OCI-LY3 (cell line): ENCODE measurements around the gene LCE1B.
A peak's percentile ranks its signal among the peaks of the same experiment; 100 is the strongest.

ENCODE experiments used
- H2AFZ ChIP-seq: fragments of 200-600, 300-600 bp; shearing (Covaris generic); 2 replicates; pipeline ENCODE4 v1.6.0; 2014; ENCODE audit warnings: antibody characterized with exemption, low read depth, low read length
- H3K27ac ChIP-seq: fragments of 200-600, 300-600 bp; sonication (generic); 2 replicates; pipeline ENCODE4 v1.5.1; 2014; ENCODE audit warnings: mild to moderate bottlenecking, low read length, moderate library complexity, mixed read lengths
- H3K27me3 ChIP-seq: fragments of 200-600, 300-600 bp; sonication (generic); 2 replicates; pipeline ENCODE4 v1.6.1; 2014; ENCODE audit warnings: low read depth, low read length, mixed read lengths
- H3K36me3 ChIP-seq: fragments of 200-600, 300-600 bp; sonication (generic); replicated peaks from 2 replicates; pipeline ENCODE3; 2014; ENCODE audit warnings: low read depth, low read length, mixed read lengths
- H3K4me1 ChIP-seq: fragments of 300-600, 200-600 bp; sonication (generic); 2 replicates; pipeline ENCODE4 v1.6.1; 2014; ENCODE audit warnings: low read length, mixed read lengths
- H3K4me2 ChIP-seq: fragments of 200-600, 300-600 bp; sonication (generic); 2 replicates; pipeline ENCODE4 v1.6.1; 2014; ENCODE audit warnings: low read length, mixed read lengths
- H3K4me3 ChIP-seq: fragments of 300-600, 200-600 bp; sonication (generic); 2 replicates; pipeline ENCODE4 v1.5.1; 2014; ENCODE audit warnings: antibody characterized with exemption, mild to moderate bottlenecking, low read length, moderate library complexity
- H3K79me2 ChIP-seq: fragments of 300-600, 200-600 bp; shearing (Covaris generic); 2 replicates; pipeline ENCODE4 v1.6.1; 2014; ENCODE audit warnings: mild to moderate bottlenecking, low read length, mixed read lengths
- H3K9ac ChIP-seq: fragments of 300-600, 200-600 bp; shearing (Covaris generic); 2 replicates; pipeline ENCODE4 v1.6.0; 2014; ENCODE audit warnings: mild to moderate bottlenecking, low read length, moderate library complexity
- H3K9me3 ChIP-seq: fragments of 200-600, 300-600 bp; shearing (Covaris generic); 2 replicates; pipeline ENCODE4 v1.6.1; 2014; ENCODE audit warnings: low read length, mixed read lengths; ENCODE audit not compliant: insufficient read depth
- H4K20me1 ChIP-seq: fragments of 200-600, 300-600 bp; sonication (generic); 2 replicates; pipeline ENCODE4 v1.6.1; 2016; ENCODE audit warnings: low read length, mixed read lengths; ENCODE audit not compliant: insufficient read depth
- CTCF ChIP-seq: fragments of 200-600, 300-600 bp; sonication (generic); IDR thresholded peaks from 2 replicates; pipeline ENCODE4 v1.5.1; 2014; ENCODE audit warnings: antibody characterized with exemption, low read length, low read depth
- EZH2phosphoT487 ChIP-seq: fragments of 200-600 bp; shearing (Covaris generic); IDR thresholded peaks from 2 replicates; pipeline ENCODE4 v1.6.1; 2018; ENCODE audit warnings: antibody characterized with exemption, mixed run types, low read depth

LCE1B gene

GRCh38 chr1:152811671-152812070, at the start of gene LCE1B:
LCE1B (plus strand) TSS chr1:152811971; CDS start chr1:152812447, 476 bp downstream.
- H3K27me3 ChIP-seq: peaks cover 47% of the 10 kb centered on the region
- H3K4me3 ChIP-seq: no peak within 1 kb of the TSS
- no peak within 1 kb of the TSS for H3K9ac ChIP-seq
- no peak within 1 kb of the TSS for H2AFZ ChIP-seq
- H3K9me3 ChIP-seq: no peaks in the 10 kb centered on the region
- no peak within 1 kb of the TSS for H3K27ac ChIP-seq
- H4K20me1 ChIP-seq: no peaks in the 10 kb centered on the region
- no peaks in the 10 kb centered on the region for H3K79me2 ChIP-seq
- H3K4me2 ChIP-seq: peak within 1 kb of the TSS; percentile 31; the same call in 1 of the 2 replicates
- no peak for TF ChIP-seq EZH2phosphoT487
- TF ChIP-seq CTCF: no peak
- H3K36me3 ChIP-seq: no peaks in the 10 kb centered on the region
- H3K4me1 ChIP-seq: peaks cover 15% of the 10 kb centered on the region

GRCh38 chr1:152768847-152769533, 42.8 kb upstream of the LCE1B start:
- no peak overlapping the region for H3K4me2 ChIP-seq
- H2AFZ ChIP-seq: no peak overlapping the region
- H3K27me3 ChIP-seq: peaks cover 24% of the 10 kb centered on the region
- H3K9ac ChIP-seq: no peak overlapping the region
- H4K20me1 ChIP-seq: no peaks in the 10 kb centered on the region
- no peaks in the 10 kb centered on the region for H3K4me1 ChIP-seq
- no peaks in the 10 kb centered on the region for H3K36me3 ChIP-seq
- no peaks in the 10 kb centered on the region for H3K9me3 ChIP-seq
- TF ChIP-seq CTCF: no peak
- no peak for TF ChIP-seq EZH2phosphoT487
- no peak overlapping the region for H3K4me3 ChIP-seq
- H3K27ac ChIP-seq: no peak overlapping the region
- H3K79me2 ChIP-seq: no peaks in the 10 kb centered on the region

- no peak for TF ChIP-seq EZH2phosphoT487
- no peak for TF ChIP-seq CTCF
- H3K27me3 ChIP-seq: peaks cover 34% of the 10 kb centered on the region
Measured at GRCh38 chr1:152770411-152770810, 41.4 kb upstream of the LCE1B start.

GRCh38 chr1:152774875-152775274, 36.9 kb upstream of the LCE1B start, which contains the start of gene LCE1F:
LCE1F (plus strand) TSS chr1:152775140; CDS start chr1:152776372, 1,232 bp downstream.
- Histone ChIP-seq H3K79me2 (no peaks in the 10 kb centered on the region), H3K27ac (no peak within 1 kb of the TSS), H3K36me3 (no peaks in the 10 kb centered on the region), H3K9me3 (no peaks in the 10 kb centered on the region), H4K20me1 (no peaks in the 10 kb centered on the region), H3K4me1 (no peaks in the 10 kb centered on the region), H3K4me3 (no peak within 1 kb of the TSS), H3K4me2 (no peak within 1 kb of the TSS), H3K27me3 (peaks cover 37% of the 10 kb centered on the region), H3K9ac (no peak within 1 kb of the TSS), H2AFZ (no peak within 1 kb of the TSS)
- TF ChIP-seq EZH2phosphoT487 (no peak), CTCF (no peak)

More at GRCh38 chr1:152770411-152770810, 41.4 kb upstream of the LCE1B start:
- Histone ChIP-seq H3K4me3 (no peak overlapping the region), H3K79me2 (no peaks in the 10 kb centered on the region), H3K9ac (no peak overlapping the region), H2AFZ (no peak overlapping the region), H4K20me1 (no peaks in the 10 kb centered on the region), H3K36me3 (no peaks in the 10 kb centered on the region), H3K27ac (no peak overlapping the region), H3K9me3 (no peaks in the 10 kb centered on the region), H3K4me1 (no peaks in the 10 kb centered on the region), H3K4me2 (no peak overlapping the region)
